Liver (tissue), 9 donors: ENCODE data around the gene DMPK. TPM values are rescaled to one million over a fixed set of nuclear protein-coding genes. Genes with fewer than 3 reads are reported as not detected.

Source experiments
- DNase-seq: peaks from one replicate; pipeline ENCODE4 v3.0.0-alpha.2; 2017; ENCODE audit warnings: low spot score
- H3K27ac ChIP-seq, 2 donors: one replicate each; pipeline ENCODE4 v1.7.0; 2013; ENCODE audit warnings: inconsistent platforms in 2 of 2, low read length in 2 of 2, control low read depth in 1 of 2, low read depth in 1 of 2, mild to moderate bottlenecking in 1 of 2
- H3K27me3 ChIP-seq, 4 donors: one replicate each; pipeline versions ENCODE4 v1.6.1 to v1.7.0; 2013; ENCODE audit warnings: low read length in 3 of 4, inconsistent platforms in 1 of 4, mild to moderate bottlenecking in 1 of 4, moderate library complexity in 1 of 4; ENCODE audit not compliant: control insufficient read depth in 4 of 4, insufficient read depth in 4 of 4
- H3K36me3 ChIP-seq, 4 donors: one replicate each; pipeline versions ENCODE4 v1.6.1 to v1.7.0; 2013; ENCODE audit warnings: low read length in 3 of 4, mild to moderate bottlenecking in 3 of 4, low read depth in 1 of 4, moderate library complexity in 1 of 4; ENCODE audit not compliant: control insufficient read depth in 4 of 4, insufficient read depth in 3 of 4
- H3K4me1 ChIP-seq, 4 donors: one replicate each; pipeline versions ENCODE4 v1.6.1 to v1.7.0; 2013; ENCODE audit warnings: low read length in 3 of 4, mild to moderate bottlenecking in 3 of 4, moderate library complexity in 1 of 4; ENCODE audit not compliant: control insufficient read depth in 4 of 4, insufficient read depth in 4 of 4
- H3K4me3 ChIP-seq, 3 donors: one replicate each; pipeline versions ENCODE4 v1.6.1 to v1.7.0; 2013; ENCODE audit warnings: low read length in 3 of 3, control low read depth in 1 of 3, low read depth in 1 of 3, mild to moderate bottlenecking in 1 of 3
- H3K9ac ChIP-seq, 2 donors: one replicate each; pipeline ENCODE4 v1.7.0; 2013; ENCODE audit warnings: low read length in 2 of 2, mild to moderate bottlenecking in 2 of 2, moderate library complexity in 2 of 2, control low read depth in 1 of 2, low read depth in 1 of 2
- H3K9me3 ChIP-seq, 4 donors: one replicate each; pipeline versions ENCODE4 v1.6.1 to v1.7.0; 2013; ENCODE audit warnings: low read length in 3 of 4; ENCODE audit not compliant: control insufficient read depth in 4 of 4
- CTCF ChIP-seq: fragments of 150-350 bp; IDR thresholded peaks from 2 replicates; pipeline ENCODE4 v1.5.1; 2017; ENCODE audit warnings: improper control_type of control experiment, low read depth, low read length; ENCODE audit not compliant: missing input control
- EGR1 ChIP-seq, 2 donors: IDR thresholded peaks; 2 replicates each; pipeline ENCODE4 v1.6.1; 2016 to 2018; ENCODE audit warnings: antibody characterized with exemption in 2 of 2, low read depth in 2 of 2
- FOXA1 ChIP-seq: IDR thresholded peaks from 2 replicates; pipeline ENCODE4 v1.6.1; 2016; ENCODE audit warnings: antibody characterized with exemption
- FOXA2 ChIP-seq: IDR thresholded peaks from 2 replicates; pipeline ENCODE4 v1.6.1; 2016; ENCODE audit warnings: antibody characterized with exemption
- GABPA ChIP-seq, 2 donors: IDR thresholded peaks in 1 of 2; conservative IDR thresholded peaks in 1 of 2; 2 replicates each; pipeline ENCODE4 v1.6.1; 2016; ENCODE audit warnings: antibody characterized with exemption in 2 of 2, mild to moderate bottlenecking in 1 of 2, moderate library complexity in 1 of 2
- HNF4A ChIP-seq, 2 donors: conservative IDR thresholded peaks; 2 replicates each; pipeline ENCODE4 v1.6.1; 2016; ENCODE audit warnings: antibody characterized with exemption in 2 of 2, mild to moderate bottlenecking in 2 of 2
- JUND ChIP-seq, 2 donors: IDR thresholded peaks; 2 replicates each; pipeline ENCODE4 v1.6.1; 2016; ENCODE audit warnings: antibody characterized with exemption in 2 of 2
- MAX ChIP-seq: IDR thresholded peaks from 2 replicates; pipeline ENCODE4 v1.6.1; 2016; ENCODE audit warnings: antibody characterized with exemption
- RAD21 ChIP-seq, 2 donors: IDR thresholded peaks; 2 replicates each; pipeline ENCODE4 v1.6.1; 2016; ENCODE audit warnings: antibody characterized with exemption in 2 of 2, mild to moderate bottlenecking in 2 of 2
- SP1 ChIP-seq: IDR thresholded peaks from 2 replicates; pipeline ENCODE4 v1.6.1; 2018; ENCODE audit warnings: antibody characterized with exemption, mild to moderate bottlenecking
- TAF1 ChIP-seq: conservative IDR thresholded peaks from 2 replicates; pipeline ENCODE4 v1.6.1; 2016; ENCODE audit warnings: antibody characterized with exemption, mild to moderate bottlenecking
- YY1 ChIP-seq: IDR thresholded peaks from 2 replicates; pipeline ENCODE4 v1.6.1; 2016; ENCODE audit warnings: antibody characterized with exemption, mild to moderate bottlenecking
- ZBTB33 ChIP-seq: IDR thresholded peaks from 2 replicates; pipeline ENCODE4 v1.6.1; 2016; ENCODE audit warnings: antibody characterized with exemption
- WGBS: extraction: QIAGEN DNeasy Blood & Tissue Kit; methylation state at CpG from one replicate; pipeline ENCODE4 v1.1.7; 2013; 5-methylcytosine and 5-hydroxymethylcytosine counted together
- polyA plus RNA-seq, 2 donors: library from polyadenylated mRNA; stranded (reverse) in 1 of 2; unstranded in 1 of 2; fragments of 200-250 nt in 1 of 2; fragments of >200 nt in 1 of 2; fragmentation: Nextera tagmentation in 1 of 2; extraction: Ambion mirVana in 1 of 2; gene quantifications; one replicate each; pipeline versions ENCODE4 v1.2.1 to v1.2.3, GENCODE V29; 2013 to 2015
- total RNA-seq, 2 donors: library from RNA; depleted of rRNA; stranded (reverse); fragments of >200 nt; gene quantifications; one replicate each; pipeline ENCODE4 v1.2.3, GENCODE V29; 2014
- TF ChIP-seq, protein P1 (sequence below): IDR thresholded peaks from 2 replicates; pipeline ENCODE4 v1.6.1; 2016; ENCODE audit warnings: antibody characterized with exemption, mild to moderate bottlenecking
- TF ChIP-seq, protein P2 (sequence below): IDR thresholded peaks from 2 replicates; pipeline ENCODE4 v1.6.1; 2016; ENCODE audit warnings: antibody characterized with exemption
- donor health status: healthy.
- donor health status: healthy.
- donor health status: healthy.
- donor health status: healthy.
- donor health status: healthy.

The DMPK gene
- total and polyA plus RNA-seq, 4 donors = 1.8 to 12.5 (median 6.1) TPM

- peaks cover 0 to 25% (median 6%) of the 10 kb centered on the region in 4 donors for H3K36me3 ChIP-seq
- DNase-seq = no peak
- peaks cover 3 to 13% (median 5%) of the 10 kb centered on the region in 4 donors for H3K4me1 ChIP-seq
- H3K4me3 ChIP-seq = no peak overlapping the region
- no peak overlapping the region for H3K27ac ChIP-seq
- WGBS = 83% methylated on average over 4 of the region's 4 CpGs
- H3K9me3 ChIP-seq = no peaks in the 10 kb centered on the region
- H3K27me3 ChIP-seq = no peaks in the 10 kb centered on the region
- no peak overlapping the region for H3K9ac ChIP-seq
- TF ChIP-seq FOXA1 = no peak
- TF ChIP-seq TAF1 = no peak
- no peak for TF ChIP-seq GABPA (IDR thresholded peaks at IDR 0.05 in 1 of 2, conservative IDR thresholded peaks at IDR 0.05 in 1 of 2)
Measured at GRCh38 chr19:45784096-45784495, 1.8 kb upstream of the DMPK start.

- 88% methylated on average over 26 of the region's 26 CpGs for WGBS
- Histone ChIP-seq H3K27me3 (no peaks in the 10 kb centered on the region), H3K9me3 (no peaks in the 10 kb centered on the region), H3K27ac (peak overlapping the region; percentile 50 to 61), H3K36me3 (peaks cover 0 to 15% (median 3%) of the 10 kb centered on the region in 4 donors), H3K4me1 (peaks cover 3 to 17% (median 8%) of the 10 kb centered on the region in 4 donors), H3K9ac (no peak overlapping the region), H3K4me3 (no peak overlapping the region)
- TF ChIP-seq RAD21 (IDR thresholded peaks at IDR 0.05) (no peak), EGR1 (IDR thresholded peaks at IDR 0.05; ENCODE audit: low read depth in 2 of 2) (no peak), FOXA2 (no peak), CTCF (no peak), JUND (IDR thresholded peaks at IDR 0.05) (no peak), GABPA (IDR thresholded peaks at IDR 0.05 in 1 of 2, conservative IDR thresholded peaks at IDR 0.05 in 1 of 2) (no peak), MAX (no peak), FOXA1 (no peak), YY1 (no peak), SP1 (no peak), HNF4A (conservative IDR thresholded peaks at IDR 0.05) (no peak), ZBTB33 (no peak)
- TF ChIP-seq, protein P1, sequence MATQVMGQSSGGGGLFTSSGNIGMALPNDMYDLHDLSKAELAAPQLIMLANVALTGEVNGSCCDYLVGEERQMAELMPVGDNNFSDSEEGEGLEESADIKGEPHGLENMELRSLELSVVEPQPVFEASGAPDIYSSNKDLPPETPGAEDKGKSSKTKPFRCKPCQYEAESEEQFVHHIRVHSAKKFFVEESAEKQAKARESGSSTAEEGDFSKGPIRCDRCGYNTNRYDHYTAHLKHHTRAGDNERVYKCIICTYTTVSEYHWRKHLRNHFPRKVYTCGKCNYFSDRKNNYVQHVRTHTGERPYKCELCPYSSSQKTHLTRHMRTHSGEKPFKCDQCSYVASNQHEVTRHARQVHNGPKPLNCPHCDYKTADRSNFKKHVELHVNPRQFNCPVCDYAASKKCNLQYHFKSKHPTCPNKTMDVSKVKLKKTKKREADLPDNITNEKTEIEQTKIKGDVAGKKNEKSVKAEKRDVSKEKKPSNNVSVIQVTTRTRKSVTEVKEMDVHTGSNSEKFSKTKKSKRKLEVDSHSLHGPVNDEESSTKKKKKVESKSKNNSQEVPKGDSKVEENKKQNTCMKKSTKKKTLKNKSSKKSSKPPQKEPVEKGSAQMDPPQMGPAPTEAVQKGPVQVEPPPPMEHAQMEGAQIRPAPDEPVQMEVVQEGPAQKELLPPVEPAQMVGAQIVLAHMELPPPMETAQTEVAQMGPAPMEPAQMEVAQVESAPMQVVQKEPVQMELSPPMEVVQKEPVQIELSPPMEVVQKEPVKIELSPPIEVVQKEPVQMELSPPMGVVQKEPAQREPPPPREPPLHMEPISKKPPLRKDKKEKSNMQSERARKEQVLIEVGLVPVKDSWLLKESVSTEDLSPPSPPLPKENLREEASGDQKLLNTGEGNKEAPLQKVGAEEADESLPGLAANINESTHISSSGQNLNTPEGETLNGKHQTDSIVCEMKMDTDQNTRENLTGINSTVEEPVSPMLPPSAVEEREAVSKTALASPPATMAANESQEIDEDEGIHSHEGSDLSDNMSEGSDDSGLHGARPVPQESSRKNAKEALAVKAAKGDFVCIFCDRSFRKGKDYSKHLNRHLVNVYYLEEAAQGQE = no peak
- TF ChIP-seq, protein P2, sequence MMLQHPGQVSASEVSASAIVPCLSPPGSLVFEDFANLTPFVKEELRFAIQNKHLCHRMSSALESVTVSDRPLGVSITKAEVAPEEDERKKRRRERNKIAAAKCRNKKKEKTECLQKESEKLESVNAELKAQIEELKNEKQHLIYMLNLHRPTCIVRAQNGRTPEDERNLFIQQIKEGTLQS = no peak
- no peak for DNase-seq
Measured at GRCh38 chr19:45782820-45783785, 813 bp upstream of the DMPK start.
